Adipocyte (in vitro differentiated cells): ENCODE results near the gene DGKQ.
"Not testable (repeated sequence)": the region's sequence is repeated elsewhere in the genome, so short reads cannot be mapped to it uniquely, and the experiment has no call there.

Source experiments
- DNase-seq: peaks from one replicate; pipeline ENCODE4 v3.0.0-alpha.2; 2015; ENCODE audit warnings: low read depth
- H3K27me3 ChIP-seq: replicated peaks from 2 replicates; pipeline ENCODE4 v1.7.0; 2013; ENCODE audit warnings: mild to moderate bottlenecking, low read length, moderate library complexity; ENCODE audit not compliant: control insufficient read depth, insufficient read depth
- H3K36me3 ChIP-seq: 2 replicates; pipeline ENCODE4 v1.7.0; 2013; ENCODE audit warnings: low read length, mild to moderate bottlenecking, moderate library complexity; ENCODE audit not compliant: control insufficient read depth, insufficient read depth, severe bottlenecking
- H3K4me1 ChIP-seq: 2 replicates; pipeline ENCODE4 v1.7.0; 2013; ENCODE audit warnings: mild to moderate bottlenecking, low read length, moderate library complexity; ENCODE audit not compliant: control insufficient read depth, insufficient read depth
- H3K4me3 ChIP-seq: 2 replicates; pipeline ENCODE4 v1.7.0; 2013; ENCODE audit warnings: mild to moderate bottlenecking, low read length, moderate library complexity
- H3K9ac ChIP-seq: 2 replicates; pipeline ENCODE4 v1.7.0; 2013; ENCODE audit warnings: mild to moderate bottlenecking, low read length, moderate library complexity
- H3K9me3 ChIP-seq: 2 replicates; pipeline ENCODE4 v1.7.0; 2013; ENCODE audit warnings: mild to moderate bottlenecking, low read length, moderate library complexity; ENCODE audit not compliant: control insufficient read depth

DGKQ gene

GRCh38 chr4:927566-927965, 45.8 kb downstream of the DGKQ start:
- H3K36me3 ChIP-seq, H3K9ac ChIP-seq, DNase-seq, H3K9me3 ChIP-seq, H3K27me3 ChIP-seq, H3K4me3 ChIP-seq: not testable (repeated sequence)
- peaks cover 38% of the 10 kb centered on the region for H3K4me1 ChIP-seq

DNA sequence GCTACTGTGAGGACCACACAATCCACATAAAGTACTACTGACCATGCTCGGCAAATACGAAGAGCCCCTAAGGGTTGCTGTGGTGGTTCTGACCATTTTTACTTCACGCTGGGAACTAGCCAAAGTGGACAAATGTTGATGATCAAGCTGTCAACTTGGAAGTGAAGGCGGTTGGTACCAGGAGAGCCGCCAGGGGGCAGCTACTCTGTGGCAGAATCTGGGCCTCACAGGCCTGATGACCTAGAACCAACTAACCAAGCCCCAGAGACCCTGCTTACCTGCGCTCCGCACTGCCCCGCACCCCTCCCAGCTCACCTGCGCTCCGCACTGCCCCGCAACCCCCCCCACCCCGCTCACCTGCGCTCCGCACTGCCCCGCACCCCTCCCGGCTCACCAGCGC, 46.8 kb downstream of the DGKQ start:
- Histone ChIP-seq H3K4me3 (no peak overlapping the region), H3K36me3 (no peaks in the 10 kb centered on the region), H3K9ac (no peak overlapping the region), H3K4me1 (peaks cover 38% of the 10 kb centered on the region), H3K9me3 (no peaks in the 10 kb centered on the region), H3K27me3 (no peaks in the 10 kb centered on the region)
- no peak for DNase-seq

- H3K4me1 ChIP-seq, result peaks cover 34% of the 10 kb centered on the region
- H3K9me3 ChIP-seq, result no peaks in the 10 kb centered on the region
- H3K4me3 ChIP-seq, result no peak overlapping the region
- no peaks in the 10 kb centered on the region for H3K36me3 ChIP-seq
- H3K9ac ChIP-seq, result no peak overlapping the region
- no peak for DNase-seq
- H3K27me3 ChIP-seq, result no peaks in the 10 kb centered on the region
These were observed 47.4 kb downstream of the DGKQ start for GRCh38 chr4:925771-926500.

- DNase-seq, result no peak
These were observed 48.2 kb downstream of the DGKQ start for GRCh38 chr4:925171-925570.

GRCh38 chr4:924107-925096, 49.0 kb downstream of the DGKQ start:
- Histone ChIP-seq H3K36me3 (no peaks in the 10 kb centered on the region), H3K9ac (no peak overlapping the region), H3K4me3 (no peak overlapping the region), H3K9me3 (no peaks in the 10 kb centered on the region), H3K4me1 (peaks cover 22% of the 10 kb centered on the region), H3K27me3 (no peaks in the 10 kb centered on the region)
- no peak for DNase-seq

More at GRCh38 chr4:925171-925570, 48.2 kb downstream of the DGKQ start:
- no peaks in the 10 kb centered on the region for H3K36me3 ChIP-seq
- H3K4me1 ChIP-seq, result peaks cover 28% of the 10 kb centered on the region
- H3K27me3 ChIP-seq, result no peaks in the 10 kb centered on the region
- no peak overlapping the region for H3K4me3 ChIP-seq
- peak overlapping the region; percentile 15 for H3K9ac ChIP-seq
- H3K9me3 ChIP-seq, result no peaks in the 10 kb centered on the region

GRCh38 chr4:921830-922331, 51.5 kb downstream of the DGKQ start:
- DNase-seq, result no peak
- H3K27me3 ChIP-seq, result no peaks in the 10 kb centered on the region
- no peak overlapping the region for H3K9ac ChIP-seq
- H3K36me3 ChIP-seq, result no peaks in the 10 kb centered on the region
- no peaks in the 10 kb centered on the region for H3K9me3 ChIP-seq
- H3K4me3 ChIP-seq, result no peak overlapping the region
- H3K4me1 ChIP-seq, result peaks cover 17% of the 10 kb centered on the region

DNA sequence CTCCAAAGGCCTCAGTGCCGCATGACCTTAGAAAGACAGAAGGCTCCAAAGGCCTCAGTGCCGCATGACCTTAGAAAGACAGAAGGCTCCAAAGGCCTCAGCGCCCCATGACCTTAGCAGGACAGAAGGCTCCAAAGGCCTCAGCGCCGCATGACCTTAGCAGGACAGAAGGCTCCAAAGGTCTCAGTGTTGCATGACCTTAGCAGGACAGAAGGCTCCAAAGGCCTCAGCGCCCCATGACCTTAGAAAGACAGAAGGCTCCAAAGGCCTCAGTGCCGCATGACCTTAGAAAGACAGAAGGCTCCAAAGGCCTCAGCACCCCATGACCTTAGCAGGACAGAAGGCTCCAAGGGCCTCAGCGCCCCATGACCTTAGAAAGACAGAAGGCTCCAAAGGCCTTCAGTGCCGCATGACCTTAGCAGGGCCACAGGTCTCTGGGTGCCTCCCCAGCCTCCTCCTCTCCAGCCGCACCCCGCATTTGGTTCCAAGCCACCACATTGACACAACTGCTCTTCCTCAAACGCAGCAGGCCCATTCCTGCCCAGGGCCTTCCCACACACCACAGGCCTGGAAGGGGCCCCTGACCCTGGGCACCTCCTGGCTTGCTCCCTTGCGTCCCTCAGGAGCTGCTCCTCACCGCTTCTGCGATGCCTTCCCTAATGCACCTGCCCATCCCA, 54.2 kb downstream of the DGKQ start:
- H3K9ac ChIP-seq, H3K4me3 ChIP-seq, H3K27me3 ChIP-seq, H3K4me1 ChIP-seq, H3K36me3 ChIP-seq, H3K9me3 ChIP-seq, DNase-seq: not testable (repeated sequence)

GRCh38 chr4:918591-918990, 54.8 kb downstream of the DGKQ start:
- H3K9ac ChIP-seq, H3K9me3 ChIP-seq, H3K27me3 ChIP-seq, H3K4me1 ChIP-seq, H3K36me3 ChIP-seq, H3K4me3 ChIP-seq, DNase-seq: not testable (repeated sequence)

GRCh38 chr4:917992-918391, 55.4 kb downstream of the DGKQ start:
- no peaks in the 10 kb centered on the region for H3K27me3 ChIP-seq
- H3K4me1 ChIP-seq, result peaks cover 3% of the 10 kb centered on the region
- no peaks in the 10 kb centered on the region for H3K9me3 ChIP-seq
- H3K9ac ChIP-seq, result no peak overlapping the region
- H3K36me3 ChIP-seq, result no peaks in the 10 kb centered on the region
- H3K4me3 ChIP-seq, result no peak overlapping the region
- DNase-seq, result no peak

DNA sequence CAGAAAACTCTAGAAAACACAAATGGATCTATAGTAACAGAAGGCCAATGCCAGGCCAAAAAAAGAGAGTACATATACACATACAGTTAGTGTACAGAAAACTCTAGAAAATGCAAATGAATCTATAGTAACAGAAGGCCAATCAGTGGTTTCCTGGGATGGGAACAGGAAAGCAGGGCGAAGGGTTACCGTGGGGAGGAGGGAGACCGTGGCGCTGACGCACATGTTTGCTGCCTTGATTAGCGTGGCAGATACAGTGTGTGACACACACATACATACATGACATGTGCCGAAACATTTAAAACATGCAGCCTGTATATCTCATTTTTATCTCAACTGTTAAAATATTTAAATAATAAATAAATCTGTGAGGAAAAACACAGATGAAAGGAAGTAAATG, 55.9 kb downstream of the DGKQ start:
- Histone ChIP-seq H3K4me1 (peaks cover 3% of the 10 kb centered on the region), H3K27me3 (no peaks in the 10 kb centered on the region), H3K4me3 (no peak overlapping the region), H3K36me3 (peaks cover 3% of the 10 kb centered on the region), H3K9me3 (no peaks in the 10 kb centered on the region), H3K9ac (no peak overlapping the region)
- DNase-seq, result no peak

DNA sequence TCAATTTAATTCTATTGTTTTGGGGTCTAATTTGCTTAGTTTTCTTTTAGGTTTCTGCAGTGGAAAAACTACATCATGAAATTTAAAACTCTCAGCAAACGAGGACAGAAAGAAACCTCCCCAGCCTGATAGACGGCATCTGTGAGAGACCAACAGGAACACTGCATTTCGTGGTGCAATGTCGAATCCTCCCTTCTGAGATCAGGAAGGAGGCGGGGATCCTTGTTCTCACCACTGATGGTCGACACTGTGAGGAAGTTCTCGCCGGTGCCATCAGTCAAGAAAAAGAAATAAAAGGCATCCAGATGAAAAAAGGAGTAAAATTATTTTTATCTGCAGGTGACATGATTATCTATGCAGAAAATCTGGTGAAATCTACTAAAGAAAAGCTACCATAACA, 57.8 kb downstream of the DGKQ start:
- H3K4me1 ChIP-seq, result peaks cover 3% of the 10 kb centered on the region
- H3K4me3 ChIP-seq, result no peak overlapping the region
- H3K9ac ChIP-seq, result no peak overlapping the region
- peaks cover 19% of the 10 kb centered on the region for H3K36me3 ChIP-seq
- no peak for DNase-seq
- no peaks in the 10 kb centered on the region for H3K27me3 ChIP-seq
- no peaks in the 10 kb centered on the region for H3K9me3 ChIP-seq
